HG02759 (cell line): ENCODE results near the gene PON1.

Experiments used
- ATAC-seq: cut with Tn5 transposase; IDR thresholded peaks from one replicate; pipeline ENCODE4 v1.9.1; 2021; ENCODE audit warnings: mild to moderate bottlenecking, moderate library complexity; ENCODE audit not compliant: unreplicated experiment

PON1 gene

GRCh38 chr7:95324431-95324830 is at the start of gene PON1:
PON1 (minus strand) TSS chr7:95324532; CDS start chr7:95324475, 57 bp downstream.
- no peak for ATAC-seq

GRCh38 chr7:95373323-95373722 is 49.0 kb upstream of the PON1 start:
- no peak for ATAC-seq

DNA sequence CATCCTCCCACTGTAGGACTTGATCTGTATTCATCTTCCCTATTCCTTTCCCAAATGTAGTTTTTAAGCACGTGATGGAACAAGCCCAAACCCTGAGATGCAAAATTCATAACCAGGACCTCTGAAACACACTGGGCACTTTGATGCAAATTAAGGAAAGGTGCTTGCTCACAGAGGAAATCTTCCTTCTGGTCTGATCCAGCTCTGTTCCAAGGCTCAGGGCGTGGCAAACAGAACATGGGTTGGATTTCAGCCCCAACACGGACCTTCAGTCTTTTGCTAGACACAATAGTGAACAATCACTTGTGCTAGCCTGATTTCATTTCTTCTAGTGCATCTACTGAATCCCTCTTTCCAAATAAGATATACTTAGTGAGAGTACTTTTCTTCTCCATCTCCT is 43.9 kb upstream of the PON1 start:
- no peak for ATAC-seq

GRCh38 chr7:95367606-95368005 is 43.3 kb upstream of the PON1 start:
- no peak for ATAC-seq

- no peak for ATAC-seq
Observed at GRCh38 chr7:95365151-95365550, 40.8 kb upstream of the PON1 start.

DNA sequence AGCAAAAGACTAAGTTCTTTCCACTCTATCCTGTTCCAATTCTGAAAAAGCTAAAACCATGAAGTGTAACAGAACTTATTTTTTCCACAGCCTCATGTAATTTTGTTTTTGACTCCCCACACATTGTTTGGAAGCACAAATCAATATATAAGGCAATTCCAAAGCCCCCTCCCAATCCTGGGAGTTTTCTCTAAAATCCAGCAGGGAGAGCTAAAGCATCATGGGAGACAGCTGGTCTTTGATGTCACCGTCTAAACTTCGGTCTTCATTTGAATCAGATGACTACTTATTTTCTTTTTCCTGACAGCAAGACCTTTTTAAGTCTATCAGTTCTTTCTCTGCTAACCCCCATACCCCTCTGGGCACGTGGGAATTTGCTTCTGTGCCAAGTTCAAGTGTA is 33.3 kb upstream of the PON1 start:
- no peak for ATAC-seq

GRCh38 chr7:95342642-95343307 is 18.4 kb upstream of the PON1 start:
- no peak for ATAC-seq

DNA sequence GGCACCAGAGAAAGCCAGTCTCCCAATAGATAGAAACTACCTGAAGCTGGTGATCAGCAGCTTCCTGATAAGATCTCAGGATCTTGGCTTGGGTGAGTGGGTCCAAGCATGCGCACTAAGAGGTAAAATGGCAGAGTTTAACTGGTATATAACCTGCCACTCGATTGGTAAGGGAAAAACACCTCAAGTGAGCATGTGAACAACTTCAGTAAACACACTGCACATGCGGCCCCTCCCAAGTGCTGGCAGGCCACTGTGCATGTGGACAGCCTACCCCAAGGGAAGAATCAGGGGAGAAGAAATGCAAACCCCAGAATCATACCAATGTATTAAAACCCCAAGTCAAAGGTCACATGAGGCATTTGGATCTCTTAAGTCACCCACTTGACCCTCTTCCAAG is 17.7 kb upstream of the PON1 start:
- no peak for ATAC-seq

- no peak for ATAC-seq
Observed at GRCh38 chr7:95340491-95340890, 16.2 kb upstream of the PON1 start.

- ATAC-seq: no peak
Observed at GRCh38 chr7:95338832-95339231, 14.5 kb upstream of the PON1 start.

- ATAC-seq: no peak
Observed at GRCh38 chr7:95335093-95335492, 10.8 kb upstream of the PON1 start.

DNA sequence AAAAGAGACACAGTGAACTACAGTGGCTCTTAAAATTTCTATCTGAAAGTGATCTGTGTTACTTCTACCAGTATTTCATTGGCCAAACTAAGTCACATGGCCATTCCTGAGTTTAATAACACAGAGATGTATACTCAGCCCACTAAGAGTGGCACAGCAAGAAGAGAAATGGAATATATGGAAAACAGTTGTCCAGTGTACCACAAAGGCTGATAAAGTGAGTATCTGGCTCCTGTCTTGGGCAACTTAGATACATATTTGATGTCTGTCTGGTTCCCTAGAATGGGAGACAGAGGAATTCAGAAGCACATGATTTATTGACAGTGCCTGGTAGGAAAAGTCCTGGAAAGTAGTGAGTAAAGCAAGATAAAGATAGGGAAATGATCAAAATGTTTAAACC is 10.1 kb upstream of the PON1 start:
- no peak for ATAC-seq

DNA sequence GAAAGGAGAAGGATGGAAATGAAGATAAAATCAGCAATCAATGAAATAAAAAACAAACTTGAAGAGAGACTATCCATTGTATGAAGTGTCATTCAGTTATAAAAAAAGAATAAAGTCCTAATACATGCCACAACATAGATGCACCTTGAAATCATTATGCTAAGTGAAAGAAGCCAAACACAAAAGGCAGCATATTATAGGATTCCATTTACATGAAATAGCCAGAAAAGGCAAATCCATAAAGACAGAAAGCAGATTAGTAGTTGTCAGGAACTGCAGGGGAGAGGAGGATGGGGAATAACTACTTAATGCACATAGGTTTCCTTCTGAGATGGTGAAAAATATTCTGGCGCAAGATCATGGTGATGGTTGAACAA is 6.6 kb upstream of the PON1 start:
- ATAC-seq: peak; percentile 45

- ATAC-seq: peak; percentile 95
Observed at GRCh38 chr7:95330204-95330960, 6.0 kb upstream of the PON1 start.

DNA sequence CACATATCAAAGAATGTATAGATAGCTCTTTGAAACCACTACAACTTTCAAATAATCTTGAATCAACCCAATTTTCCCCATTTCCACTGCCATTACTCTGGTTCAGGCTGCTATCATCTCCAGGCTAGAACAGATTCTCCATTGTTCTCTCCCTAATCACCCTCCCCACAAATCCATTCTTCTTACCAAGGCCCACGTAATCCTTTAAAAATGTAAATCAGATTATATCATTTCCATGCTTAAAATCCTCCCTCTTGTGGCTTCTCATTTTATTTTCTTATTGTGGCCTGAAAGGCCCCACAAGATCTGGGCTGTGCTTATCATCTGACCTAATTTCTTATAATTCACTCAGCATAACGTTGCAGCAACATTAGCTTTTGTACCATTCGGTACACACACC is 3.0 kb upstream of the PON1 start:
- no peak for ATAC-seq

DNA sequence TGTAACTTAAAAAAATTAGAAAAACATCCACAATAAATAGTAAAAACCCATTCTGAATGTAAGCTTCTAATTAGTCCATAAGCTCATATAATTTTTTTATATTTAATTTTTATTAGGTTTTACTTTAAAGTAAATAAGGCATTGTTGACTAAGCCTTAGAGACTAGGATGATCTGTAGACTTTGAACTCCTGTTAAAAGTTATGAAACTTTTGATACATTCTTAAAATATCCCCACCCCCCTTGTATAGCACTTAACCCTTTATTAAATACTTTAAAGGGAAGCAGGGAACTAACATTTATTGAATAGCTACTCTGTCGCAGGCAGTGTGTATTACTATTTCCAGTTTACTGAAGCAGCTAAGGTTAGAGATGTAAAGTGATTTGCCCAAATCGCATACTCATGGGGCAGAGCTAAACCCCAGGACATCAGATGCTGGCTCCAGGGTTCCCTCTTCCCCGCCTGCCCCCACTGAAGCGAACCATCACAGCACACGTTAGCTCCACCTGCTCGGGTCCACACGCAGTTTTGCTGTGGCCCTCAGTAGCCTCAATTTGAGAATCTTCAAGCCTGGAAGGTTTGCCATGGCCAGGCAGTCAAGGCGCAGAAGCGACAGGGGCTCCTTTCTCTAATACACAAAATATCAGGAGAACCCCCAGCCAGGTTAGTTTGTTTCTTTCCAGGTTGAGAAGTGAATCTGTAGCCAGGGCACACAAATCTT is 762 bp downstream of the PON1 start:
- ATAC-seq: no peak

GRCh38 chr7:95322854-95323253 is 1.5 kb downstream of the PON1 start:
- no peak for ATAC-seq

DNA sequence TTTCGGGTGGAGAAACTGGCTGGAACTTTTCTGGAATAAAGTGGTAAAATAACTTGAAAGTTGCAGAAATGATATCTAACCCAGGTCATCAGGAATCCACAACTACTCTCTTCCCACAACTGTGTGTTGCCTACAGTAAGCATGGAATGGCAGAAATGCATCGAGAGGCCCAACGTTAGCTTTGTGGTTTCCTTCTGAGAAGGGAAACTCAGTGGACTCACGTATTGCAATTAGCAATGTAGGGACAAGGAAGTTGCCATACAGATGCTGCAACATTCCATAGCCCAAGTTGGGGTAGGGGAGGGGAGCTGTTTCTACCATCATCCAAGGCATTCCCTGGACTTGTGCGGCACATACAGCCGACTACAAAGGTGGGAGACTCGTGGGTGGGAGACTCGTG is 1.9 kb downstream of the PON1 start:
- ATAC-seq: no peak

DNA sequence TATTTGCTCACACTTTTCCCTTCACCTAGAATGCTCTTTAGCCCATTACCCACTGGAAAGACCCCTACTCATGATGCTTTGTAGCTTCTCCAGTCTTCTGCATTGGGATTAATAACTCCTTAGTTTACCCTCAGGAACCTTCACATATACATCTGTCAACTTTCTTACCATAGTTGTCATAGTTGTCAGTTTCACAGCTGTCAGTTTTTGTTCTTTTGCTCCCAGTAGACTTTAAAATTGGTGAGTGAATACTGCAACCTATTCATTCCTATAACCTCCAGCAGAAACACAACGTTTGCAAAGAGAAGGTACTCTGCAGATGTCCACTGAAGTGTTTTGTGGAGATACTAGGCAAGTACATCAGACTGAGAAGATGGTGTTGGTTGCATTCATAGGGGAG is 2.6 kb downstream of the PON1 start:
- no peak for ATAC-seq

DNA sequence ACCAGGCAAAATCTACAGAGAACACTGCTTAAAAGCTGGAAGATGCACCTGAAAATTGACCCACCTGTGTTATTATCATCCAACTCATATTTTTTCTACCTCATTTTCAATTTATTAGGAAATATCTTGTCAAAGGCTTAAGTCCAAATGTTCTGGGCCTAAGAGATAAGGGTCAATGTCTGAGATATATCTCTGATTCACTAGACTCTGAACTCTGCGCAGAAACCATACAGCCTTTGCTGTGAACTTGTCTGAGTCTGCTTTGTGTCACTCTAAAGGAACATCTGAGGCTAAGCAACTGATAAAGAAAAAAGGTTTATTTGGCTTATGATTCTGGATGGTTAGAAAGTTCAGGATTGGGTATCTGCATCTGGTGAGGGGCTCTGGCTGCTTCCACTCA is 3.7 kb downstream of the PON1 start:
- ATAC-seq: no peak

- no peak for ATAC-seq
Observed at GRCh38 chr7:95319570-95319969, 4.8 kb downstream of the PON1 start.

GRCh38 chr7:95318501-95319100 is 5.7 kb downstream of the PON1 start:
- no peak for ATAC-seq
